HepG2 (cell line): ENCODE results near the gene EMILIN1. TPM values are rescaled to one million over a fixed set of nuclear protein-coding genes. Genes with fewer than 3 reads are reported as not detected.

Source experiments
- JUNB ChIP-seq: sonication (generic); formaldehyde crosslinking; IDR thresholded peaks from 2 replicates; pipeline ENCODE4 v1.8.0; 2022; ENCODE audit warnings: missing genetic modification reagents, mild to moderate bottlenecking, borderline replicate concordance
- NFE2 ChIP-seq: sonication (generic); formaldehyde crosslinking; IDR thresholded peaks from 2 replicates; pipeline ENCODE4 v1.4.0; 2020; ENCODE audit warnings: missing genetic modification reagents
- STAG1 ChIP-seq: sonication (generic); formaldehyde crosslinking; IDR thresholded peaks from 2 replicates; pipeline ENCODE4 v1.4.0; 2020; ENCODE audit warnings: missing genetic modification reagents
- ZIK1 ChIP-seq: sonication (generic); formaldehyde crosslinking; IDR thresholded peaks from 2 replicates; pipeline ENCODE4 v1.5.0; 2020; ENCODE audit warnings: mild to moderate bottlenecking, low read depth, missing genetic modification reagents, borderline replicate concordance
- ZNF121 ChIP-seq: sonication (generic); formaldehyde crosslinking; IDR thresholded peaks from 2 replicates; pipeline ENCODE4 v1.5.0; 2020; ENCODE audit warnings: mild to moderate bottlenecking, missing genetic modification reagents
- ZNF256 ChIP-seq: sonication (generic); formaldehyde crosslinking; conservative IDR thresholded peaks from 2 replicates; pipeline ENCODE4 v1.4.0; 2020; ENCODE audit warnings: missing genetic modification reagents
- polyA plus RNA-seq, 8 experiments: library from polyadenylated mRNA; depleted of rRNA in 3 of 8; stranded (reverse) in 7 of 8; unstranded in 1 of 8; fragments of >200 nt; fragmentation: Illumina TruSeq in 4 of 8; extraction: Trizol in 4 of 8; gene quantifications; 2 replicates each; pipeline versions ENCODE4 v1.2.1 to v1.2.3, GENCODE V29; 2011 to 2016; ENCODE audit warnings: low read depth in 4 of 8, missing spikeins in 1 of 8, mixed read lengths in 1 of 8; ENCODE audit not compliant: insufficient read depth in 1 of 8
- total RNA-seq, 5 experiments: library from RNA; depleted of rRNA; stranded (reverse); fragments of >200 nt; fragmentation: Illumina TruSeq; extraction: Trizol; gene quantifications; 2 replicates each; pipeline ENCODE4 v1.2.3, GENCODE V29; 2016; ENCODE audit warnings: low read depth in 1 of 5
- TF ChIP-seq, protein P1 (sequence below): sonication (generic); formaldehyde crosslinking; IDR thresholded peaks from 2 replicates; pipeline ENCODE4 v1.5.0; 2020; ENCODE audit warnings: mild to moderate bottlenecking, missing genetic modification reagents, borderline replicate concordance
- TF ChIP-seq, protein P2 (sequence below): IDR thresholded peaks from 2 replicates; pipeline ENCODE4 v1.6.1; 2016; ENCODE audit warnings: low read depth, missing genetic modification reagents, missing compliant biosample characterization
- TF ChIP-seq, protein P3 (sequence below): sonication (generic); formaldehyde crosslinking; IDR thresholded peaks from 2 replicates; pipeline ENCODE4 v1.4.0; 2020; ENCODE audit warnings: mild to moderate bottlenecking, missing genetic modification reagents
- TF ChIP-seq, protein P4 (sequence below): sonication (generic); formaldehyde crosslinking; IDR thresholded peaks from 2 replicates; pipeline ENCODE4 v1.8.0; 2022; ENCODE audit warnings: missing genetic modification reagents, mild to moderate bottlenecking, borderline replicate concordance
- TF ChIP-seq, protein P5 (sequence below): sonication (generic); formaldehyde crosslinking; IDR thresholded peaks from 2 replicates; pipeline ENCODE4 v1.4.0; 2020; ENCODE audit warnings: mild to moderate bottlenecking, missing genetic modification reagents

EMILIN1 gene
- total and polyA plus RNA-seq, 2 of the 13 experiments (the other 11 are each of a cell fraction or from before 2014, with no cell fraction given) = 8.1 to 9.7 TPM

DNA sequence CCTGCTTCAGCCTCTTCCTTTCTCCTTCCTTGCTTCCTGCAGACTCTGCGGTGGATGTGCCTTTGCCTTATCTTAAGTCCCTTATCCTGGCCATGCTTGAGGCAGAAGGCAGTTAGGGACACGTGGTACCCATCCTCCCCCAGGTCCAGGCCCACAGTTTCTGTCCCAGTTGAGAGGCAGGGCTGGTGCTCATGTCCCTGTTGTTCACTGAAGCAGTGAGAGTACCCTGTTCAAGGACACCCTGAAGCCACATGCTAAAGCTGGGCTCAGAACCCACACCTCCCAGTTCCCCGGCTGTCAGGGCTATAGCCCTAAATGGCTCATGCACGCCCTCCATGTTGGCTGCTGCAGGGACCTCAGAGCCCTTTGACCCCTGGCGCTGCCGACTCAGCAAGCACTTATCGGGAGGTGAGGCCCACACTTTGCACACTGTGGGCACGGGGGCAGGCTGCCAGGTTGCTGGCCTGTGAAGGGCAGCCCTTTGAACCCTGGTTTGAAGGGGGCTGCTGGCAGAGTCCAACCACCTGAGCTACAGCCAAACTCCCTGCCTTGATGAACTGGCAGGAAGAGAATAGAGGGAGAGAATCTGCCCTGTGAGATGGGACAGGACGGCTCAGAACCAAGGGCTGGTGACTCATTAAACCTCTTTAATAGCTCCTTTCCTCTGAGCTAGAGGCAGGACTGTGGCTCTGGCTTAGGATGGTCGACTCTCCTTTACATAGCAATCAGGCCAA, 14.4 kb downstream of the EMILIN1 start (continued):
- TF ChIP-seq, protein P1, sequence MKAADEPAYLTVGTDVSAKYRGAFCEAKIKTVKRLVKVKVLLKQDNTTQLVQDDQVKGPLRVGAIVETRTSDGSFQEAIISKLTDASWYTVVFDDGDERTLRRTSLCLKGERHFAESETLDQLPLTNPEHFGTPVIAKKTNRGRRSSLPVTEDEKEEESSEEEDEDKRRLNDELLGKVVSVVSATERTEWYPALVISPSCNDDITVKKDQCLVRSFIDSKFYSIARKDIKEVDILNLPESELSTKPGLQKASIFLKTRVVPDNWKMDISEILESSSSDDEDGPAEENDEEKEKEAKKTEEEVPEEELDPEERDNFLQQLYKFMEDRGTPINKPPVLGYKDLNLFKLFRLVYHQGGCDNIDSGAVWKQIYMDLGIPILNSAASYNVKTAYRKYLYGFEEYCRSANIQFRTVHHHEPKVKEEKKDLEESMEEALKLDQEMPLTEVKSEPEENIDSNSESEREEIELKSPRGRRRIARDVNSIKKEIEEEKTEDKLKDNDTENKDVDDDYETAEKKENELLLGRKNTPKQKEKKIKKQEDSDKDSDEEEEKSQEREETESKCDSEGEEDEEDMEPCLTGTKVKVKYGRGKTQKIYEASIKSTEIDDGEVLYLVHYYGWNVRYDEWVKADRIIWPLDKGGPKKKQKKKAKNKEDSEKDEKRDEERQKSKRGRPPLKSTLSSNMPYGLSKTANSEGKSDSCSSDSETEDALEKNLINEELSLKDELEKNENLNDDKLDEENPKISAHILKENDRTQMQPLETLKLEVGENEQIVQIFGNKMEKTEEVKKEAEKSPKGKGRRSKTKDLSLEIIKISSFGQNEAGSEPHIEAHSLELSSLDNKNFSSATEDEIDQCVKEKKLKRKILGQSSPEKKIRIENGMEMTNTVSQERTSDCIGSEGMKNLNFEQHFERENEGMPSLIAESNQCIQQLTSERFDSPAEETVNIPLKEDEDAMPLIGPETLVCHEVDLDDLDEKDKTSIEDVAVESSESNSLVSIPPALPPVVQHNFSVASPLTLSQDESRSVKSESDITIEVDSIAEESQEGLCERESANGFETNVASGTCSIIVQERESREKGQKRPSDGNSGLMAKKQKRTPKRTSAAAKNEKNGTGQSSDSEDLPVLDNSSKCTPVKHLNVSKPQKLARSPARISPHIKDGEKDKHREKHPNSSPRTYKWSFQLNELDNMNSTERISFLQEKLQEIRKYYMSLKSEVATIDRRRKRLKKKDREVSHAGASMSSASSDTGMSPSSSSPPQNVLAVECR (CRISPR knock-in tag) = peak; percentile 57; the same call in 1 of the 2 replicates
- TF ChIP-seq, protein P2, sequence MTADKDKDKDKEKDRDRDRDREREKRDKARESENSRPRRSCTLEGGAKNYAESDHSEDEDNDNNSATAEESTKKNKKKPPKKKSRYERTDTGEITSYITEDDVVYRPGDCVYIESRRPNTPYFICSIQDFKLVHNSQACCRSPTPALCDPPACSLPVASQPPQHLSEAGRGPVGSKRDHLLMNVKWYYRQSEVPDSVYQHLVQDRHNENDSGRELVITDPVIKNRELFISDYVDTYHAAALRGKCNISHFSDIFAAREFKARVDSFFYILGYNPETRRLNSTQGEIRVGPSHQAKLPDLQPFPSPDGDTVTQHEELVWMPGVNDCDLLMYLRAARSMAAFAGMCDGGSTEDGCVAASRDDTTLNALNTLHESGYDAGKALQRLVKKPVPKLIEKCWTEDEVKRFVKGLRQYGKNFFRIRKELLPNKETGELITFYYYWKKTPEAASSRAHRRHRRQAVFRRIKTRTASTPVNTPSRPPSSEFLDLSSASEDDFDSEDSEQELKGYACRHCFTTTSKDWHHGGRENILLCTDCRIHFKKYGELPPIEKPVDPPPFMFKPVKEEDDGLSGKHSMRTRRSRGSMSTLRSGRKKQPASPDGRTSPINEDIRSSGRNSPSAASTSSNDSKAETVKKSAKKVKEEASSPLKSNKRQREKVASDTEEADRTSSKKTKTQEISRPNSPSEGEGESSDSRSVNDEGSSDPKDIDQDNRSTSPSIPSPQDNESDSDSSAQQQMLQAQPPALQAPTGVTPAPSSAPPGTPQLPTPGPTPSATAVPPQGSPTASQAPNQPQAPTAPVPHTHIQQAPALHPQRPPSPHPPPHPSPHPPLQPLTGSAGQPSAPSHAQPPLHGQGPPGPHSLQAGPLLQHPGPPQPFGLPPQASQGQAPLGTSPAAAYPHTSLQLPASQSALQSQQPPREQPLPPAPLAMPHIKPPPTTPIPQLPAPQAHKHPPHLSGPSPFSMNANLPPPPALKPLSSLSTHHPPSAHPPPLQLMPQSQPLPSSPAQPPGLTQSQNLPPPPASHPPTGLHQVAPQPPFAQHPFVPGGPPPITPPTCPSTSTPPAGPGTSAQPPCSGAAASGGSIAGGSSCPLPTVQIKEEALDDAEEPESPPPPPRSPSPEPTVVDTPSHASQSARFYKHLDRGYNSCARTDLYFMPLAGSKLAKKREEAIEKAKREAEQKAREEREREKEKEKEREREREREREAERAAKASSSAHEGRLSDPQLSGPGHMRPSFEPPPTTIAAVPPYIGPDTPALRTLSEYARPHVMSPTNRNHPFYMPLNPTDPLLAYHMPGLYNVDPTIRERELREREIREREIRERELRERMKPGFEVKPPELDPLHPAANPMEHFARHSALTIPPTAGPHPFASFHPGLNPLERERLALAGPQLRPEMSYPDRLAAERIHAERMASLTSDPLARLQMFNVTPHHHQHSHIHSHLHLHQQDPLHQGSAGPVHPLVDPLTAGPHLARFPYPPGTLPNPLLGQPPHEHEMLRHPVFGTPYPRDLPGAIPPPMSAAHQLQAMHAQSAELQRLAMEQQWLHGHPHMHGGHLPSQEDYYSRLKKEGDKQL (CRISPR knock-in tag) = 0 out of 2 replicates have a peak, but pooled peaks have one; percentile 22
- TF ChIP-seq ZNF256 (CRISPR knock-in tag) (no peak), ZNF121 (CRISPR knock-in tag) (no peak), STAG1 (CRISPR knock-in tag) (peak; percentile 27), JUNB (CRISPR knock-in tag) (no peak), NFE2 (CRISPR knock-in tag) (no peak), ZIK1 (CRISPR knock-in tag) (peak; percentile 80)
- TF ChIP-seq, protein P3, sequence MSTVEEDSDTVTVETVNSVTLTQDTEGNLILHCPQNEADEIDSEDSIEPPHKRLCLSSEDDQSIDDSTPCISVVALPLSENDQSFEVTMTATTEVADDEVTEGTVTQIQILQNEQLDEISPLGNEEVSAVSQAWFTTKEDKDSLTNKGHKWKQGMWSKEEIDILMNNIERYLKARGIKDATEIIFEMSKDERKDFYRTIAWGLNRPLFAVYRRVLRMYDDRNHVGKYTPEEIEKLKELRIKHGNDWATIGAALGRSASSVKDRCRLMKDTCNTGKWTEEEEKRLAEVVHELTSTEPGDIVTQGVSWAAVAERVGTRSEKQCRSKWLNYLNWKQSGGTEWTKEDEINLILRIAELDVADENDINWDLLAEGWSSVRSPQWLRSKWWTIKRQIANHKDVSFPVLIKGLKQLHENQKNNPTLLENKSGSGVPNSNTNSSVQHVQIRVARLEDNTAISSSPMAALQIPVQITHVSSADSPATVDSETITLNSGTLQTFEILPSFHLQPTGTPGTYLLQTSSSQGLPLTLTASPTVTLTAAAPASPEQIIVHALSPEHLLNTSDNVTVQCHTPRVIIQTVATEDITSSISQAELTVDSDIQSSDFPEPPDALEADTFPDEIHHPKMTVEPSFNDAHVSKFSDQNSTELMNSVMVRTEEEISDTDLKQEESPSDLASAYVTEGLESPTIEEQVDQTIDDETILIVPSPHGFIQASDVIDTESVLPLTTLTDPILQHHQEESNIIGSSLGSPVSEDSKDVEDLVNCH (CRISPR knock-in tag) = 0 out of 2 replicates have a peak, but pooled peaks have one; percentile 35
- TF ChIP-seq, protein P4, sequence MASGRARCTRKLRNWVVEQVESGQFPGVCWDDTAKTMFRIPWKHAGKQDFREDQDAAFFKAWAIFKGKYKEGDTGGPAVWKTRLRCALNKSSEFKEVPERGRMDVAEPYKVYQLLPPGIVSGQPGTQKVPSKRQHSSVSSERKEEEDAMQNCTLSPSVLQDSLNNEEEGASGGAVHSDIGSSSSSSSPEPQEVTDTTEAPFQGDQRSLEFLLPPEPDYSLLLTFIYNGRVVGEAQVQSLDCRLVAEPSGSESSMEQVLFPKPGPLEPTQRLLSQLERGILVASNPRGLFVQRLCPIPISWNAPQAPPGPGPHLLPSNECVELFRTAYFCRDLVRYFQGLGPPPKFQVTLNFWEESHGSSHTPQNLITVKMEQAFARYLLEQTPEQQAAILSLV (CRISPR knock-in tag) = 0 out of 2 replicates have a peak, but pooled peaks have one; percentile 22
- TF ChIP-seq, protein P5, sequence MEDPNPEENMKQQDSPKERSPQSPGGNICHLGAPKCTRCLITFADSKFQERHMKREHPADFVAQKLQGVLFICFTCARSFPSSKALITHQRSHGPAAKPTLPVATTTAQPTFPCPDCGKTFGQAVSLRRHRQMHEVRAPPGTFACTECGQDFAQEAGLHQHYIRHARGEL (CRISPR knock-in tag) = 0 out of 2 replicates have a peak, but pooled peaks have one; percentile 57
